ENCODE results near the gene ZDHHC9. TPM values are rescaled to one million over a fixed set of nuclear protein-coding genes. Genes with fewer than 3 reads are reported as not detected.
A peak's percentile ranks its signal among the peaks of the same experiment; 100 is the strongest.

The ZDHHC9 gene
- total RNA-seq, 1 experiment from 2014 or later: 15.5 TPM

GRCh38 chrX:129760155-129760554 lies 83.5 kb downstream of the ZDHHC9 start:
- Histone ChIP-seq H3K27me3 (no peaks in the 10 kb centered on the region), H3K9me3 (no peaks in the 10 kb centered on the region), H3K36me3 (no peaks in the 10 kb centered on the region), H3K4me3 (no peak overlapping the region)
- DNase-seq: no peak

- Histone ChIP-seq H3K4me3 (no peak overlapping the region), H3K27me3 (no peaks in the 10 kb centered on the region), H3K36me3 (no peaks in the 10 kb centered on the region), H3K9me3 (no peaks in the 10 kb centered on the region)
- peak; percentile 47 for DNase-seq
These were observed 84.1 kb downstream of the ZDHHC9 start for GRCh38 chrX:129759576-129760061.

DNA sequence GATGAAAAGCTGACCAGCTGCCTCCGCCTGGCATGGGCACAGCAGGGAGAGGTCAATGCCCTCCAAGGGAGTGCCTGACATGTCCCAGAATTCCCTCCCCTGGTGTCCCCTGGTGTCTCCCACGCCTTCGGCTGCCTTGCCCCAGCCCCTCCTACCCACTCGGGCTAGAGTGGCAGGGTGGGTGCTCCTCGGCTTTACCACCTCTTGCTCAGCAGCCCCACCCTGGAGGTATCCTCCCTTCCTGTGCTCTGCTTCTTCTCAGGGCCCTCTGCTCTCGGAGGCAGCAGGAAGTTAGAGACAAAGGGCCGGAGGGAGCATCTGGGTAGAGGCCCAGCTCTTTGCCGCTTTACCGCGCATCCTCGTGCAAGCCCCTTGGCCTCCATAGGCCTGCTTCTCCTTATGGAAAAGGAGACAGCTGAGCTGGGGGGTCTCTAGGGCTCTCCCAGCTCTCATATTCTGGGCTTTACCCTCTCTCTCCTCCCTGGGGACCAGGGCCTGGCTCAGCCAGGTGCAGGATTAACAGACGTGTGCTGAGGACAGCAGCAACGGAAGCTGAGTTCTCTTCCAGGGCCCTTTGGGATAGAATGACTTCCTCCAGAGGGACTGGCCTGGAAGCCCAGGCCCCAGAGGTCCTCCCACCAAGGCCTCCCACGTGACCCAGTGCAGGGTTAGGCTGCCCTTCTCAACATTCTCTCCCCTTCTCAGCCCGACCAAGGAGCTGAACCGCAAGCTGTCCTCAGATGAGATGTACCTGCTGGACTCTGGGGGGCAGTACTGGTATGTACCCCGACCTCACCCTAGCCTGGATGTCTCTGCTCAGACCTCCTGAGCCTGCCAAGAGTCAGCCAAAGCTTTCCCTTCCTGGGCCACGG lies 87.7 kb downstream of the ZDHHC9 start:
- Histone ChIP-seq H3K27me3 (no peaks in the 10 kb centered on the region), H3K4me3 (no peak overlapping the region), H3K9me3 (no peaks in the 10 kb centered on the region), H3K36me3 (no peaks in the 10 kb centered on the region)
- DNase-seq: no peak

GRCh38 chrX:129754056-129755024 lies 89.3 kb downstream of the ZDHHC9 start:
- Histone ChIP-seq H3K27me3 (no peaks in the 10 kb centered on the region), H3K4me3 (no peak overlapping the region), H3K36me3 (no peaks in the 10 kb centered on the region), H3K9me3 (no peaks in the 10 kb centered on the region)
- no peak for DNase-seq

Other genes with a start within 250 kb of the ZDHHC9 start
- gene APLN, start 188.9 kb downstream of the ZDHHC9 start, total RNA-seq (2014; rRNA removed; shearing (Covaris generic); ENCODE audit: low replicate concordance): 1.4 and 7.2 TPM in 2 replicates
- not detected in 2 replicates for gene XPNPEP2, start 104.9 kb downstream of the ZDHHC9 start, total RNA-seq (2014; rRNA removed; shearing (Covaris generic); ENCODE audit: low replicate concordance)
- not detected in 2 replicates for gene SASH3, start 63.9 kb downstream of the ZDHHC9 start, total RNA-seq (2014; rRNA removed; shearing (Covaris generic); ENCODE audit: low replicate concordance)
- 15.0 and 15.3 TPM in 2 replicates for gene UTP14A, start 62.3 kb upstream of the ZDHHC9 start, total RNA-seq (2014; rRNA removed; shearing (Covaris generic); ENCODE audit: low replicate concordance)
- gene BCORL1, start 138.7 kb upstream of the ZDHHC9 start, total RNA-seq (2014; rRNA removed; shearing (Covaris generic); ENCODE audit: low replicate concordance): 0.13 and 0.39 TPM in 2 replicates

All from MG63 (cell line).